ENCODE measurements around the gene SYNGR3.

GRCh38 chr16:2034696-2035430 is 45.1 kb downstream of the SYNGR3 start:
- no peak for TF ChIP-seq EP300 (IDR thresholded peaks at IDR 0.05)
- TF ChIP-seq, protein P1, sequence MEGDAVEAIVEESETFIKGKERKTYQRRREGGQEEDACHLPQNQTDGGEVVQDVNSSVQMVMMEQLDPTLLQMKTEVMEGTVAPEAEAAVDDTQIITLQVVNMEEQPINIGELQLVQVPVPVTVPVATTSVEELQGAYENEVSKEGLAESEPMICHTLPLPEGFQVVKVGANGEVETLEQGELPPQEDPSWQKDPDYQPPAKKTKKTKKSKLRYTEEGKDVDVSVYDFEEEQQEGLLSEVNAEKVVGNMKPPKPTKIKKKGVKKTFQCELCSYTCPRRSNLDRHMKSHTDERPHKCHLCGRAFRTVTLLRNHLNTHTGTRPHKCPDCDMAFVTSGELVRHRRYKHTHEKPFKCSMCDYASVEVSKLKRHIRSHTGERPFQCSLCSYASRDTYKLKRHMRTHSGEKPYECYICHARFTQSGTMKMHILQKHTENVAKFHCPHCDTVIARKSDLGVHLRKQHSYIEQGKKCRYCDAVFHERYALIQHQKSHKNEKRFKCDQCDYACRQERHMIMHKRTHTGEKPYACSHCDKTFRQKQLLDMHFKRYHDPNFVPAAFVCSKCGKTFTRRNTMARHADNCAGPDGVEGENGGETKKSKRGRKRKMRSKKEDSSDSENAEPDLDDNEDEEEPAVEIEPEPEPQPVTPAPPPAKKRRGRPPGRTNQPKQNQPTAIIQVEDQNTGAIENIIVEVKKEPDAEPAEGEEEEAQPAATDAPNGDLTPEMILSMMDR (IDR thresholded peaks at IDR 0.05), result no peak
